ENCODE data around the gene DENND1B.
"Not testable (repeated sequence)": the region's sequence is repeated elsewhere in the genome, so short reads cannot be mapped to it uniquely, and the experiment has no call there.

Gene DENND1B

DNA sequence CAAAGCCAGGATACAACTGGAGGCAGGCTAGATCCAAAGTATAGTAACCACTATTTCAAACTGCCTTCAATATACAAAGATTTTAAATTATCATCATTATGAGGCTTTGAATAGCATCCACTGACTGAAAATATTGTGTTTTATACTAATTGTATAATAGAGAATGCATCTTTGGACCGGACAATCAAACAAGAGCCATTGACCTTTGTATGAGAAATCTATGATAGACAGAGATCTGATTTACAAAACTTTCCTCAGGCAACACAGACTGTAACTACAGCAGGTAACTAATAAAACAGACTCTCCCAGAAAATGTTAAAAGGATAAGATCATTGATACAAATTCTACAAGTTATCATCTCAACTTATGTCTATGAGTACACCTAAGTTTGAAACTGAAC lies 152.9 kb downstream of the DENND1B start:
- no peak for DNase-seq (ENCODE audit: low spot score)

DNA sequence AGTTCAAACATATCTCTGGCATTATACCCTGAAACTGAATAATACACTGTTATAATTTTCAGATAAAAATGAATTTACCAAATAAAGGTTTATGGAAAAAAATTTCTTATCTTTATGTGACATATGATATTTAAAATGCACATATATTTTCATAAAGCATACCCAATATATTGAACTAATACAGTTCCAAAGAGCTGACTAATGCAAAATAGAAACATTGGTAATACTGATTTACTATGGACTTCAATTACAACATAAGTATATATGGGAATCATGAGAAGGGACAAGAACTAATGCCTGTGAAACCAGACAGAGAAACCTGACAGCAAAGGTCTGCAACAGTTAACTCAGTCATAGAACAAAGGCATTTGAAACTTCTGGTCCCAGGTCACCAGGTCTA lies 153.5 kb downstream of the DENND1B start:
- DNase-seq (ENCODE audit: low spot score) = no peak

GRCh38 chr1:197620714-197621163 lies 154.5 kb downstream of the DENND1B start:
- no peak for DNase-seq (ENCODE audit: low spot score)

- no peak for DNase-seq (ENCODE audit: low spot score)
These were observed 156.2 kb downstream of the DENND1B start for GRCh38 chr1:197619008-197619640.

DNA sequence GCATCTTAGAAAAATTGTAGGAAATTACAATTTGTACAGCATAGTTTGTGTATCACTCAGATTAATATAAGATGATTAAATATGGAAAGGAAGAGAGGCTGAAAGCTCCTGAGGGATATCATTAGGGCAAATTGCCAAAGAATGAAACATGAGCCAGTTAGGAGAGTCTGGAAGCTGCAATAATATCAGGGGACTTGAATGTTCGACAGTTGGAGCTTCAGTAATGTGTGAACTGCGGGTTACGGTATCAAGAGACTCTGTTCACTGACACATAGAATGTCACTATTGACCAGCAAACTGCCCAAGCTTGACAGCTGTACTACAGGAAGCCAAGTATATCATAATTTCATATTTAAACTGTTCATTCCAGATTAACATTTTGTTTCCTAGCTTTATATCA lies 157.2 kb downstream of the DENND1B start:
- no peak for DNase-seq (ENCODE audit: low spot score)

DNA sequence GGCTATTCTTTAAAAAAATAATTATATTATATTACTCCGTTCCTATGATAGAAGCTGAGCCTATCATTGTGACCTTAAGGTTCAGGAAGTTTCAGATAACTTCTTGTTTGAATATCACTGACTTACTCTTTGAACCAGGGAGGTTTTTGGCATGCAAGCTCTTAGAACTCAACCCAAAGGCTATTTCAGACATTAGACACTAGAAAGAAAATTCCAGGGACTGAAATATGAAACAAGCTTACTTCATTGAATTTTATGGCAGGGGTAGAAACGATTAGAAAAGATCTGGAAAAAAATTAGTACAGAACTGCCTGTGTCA lies 159.6 kb downstream of the DENND1B start:
- DNase-seq (ENCODE audit: low spot score) = no peak

DNA sequence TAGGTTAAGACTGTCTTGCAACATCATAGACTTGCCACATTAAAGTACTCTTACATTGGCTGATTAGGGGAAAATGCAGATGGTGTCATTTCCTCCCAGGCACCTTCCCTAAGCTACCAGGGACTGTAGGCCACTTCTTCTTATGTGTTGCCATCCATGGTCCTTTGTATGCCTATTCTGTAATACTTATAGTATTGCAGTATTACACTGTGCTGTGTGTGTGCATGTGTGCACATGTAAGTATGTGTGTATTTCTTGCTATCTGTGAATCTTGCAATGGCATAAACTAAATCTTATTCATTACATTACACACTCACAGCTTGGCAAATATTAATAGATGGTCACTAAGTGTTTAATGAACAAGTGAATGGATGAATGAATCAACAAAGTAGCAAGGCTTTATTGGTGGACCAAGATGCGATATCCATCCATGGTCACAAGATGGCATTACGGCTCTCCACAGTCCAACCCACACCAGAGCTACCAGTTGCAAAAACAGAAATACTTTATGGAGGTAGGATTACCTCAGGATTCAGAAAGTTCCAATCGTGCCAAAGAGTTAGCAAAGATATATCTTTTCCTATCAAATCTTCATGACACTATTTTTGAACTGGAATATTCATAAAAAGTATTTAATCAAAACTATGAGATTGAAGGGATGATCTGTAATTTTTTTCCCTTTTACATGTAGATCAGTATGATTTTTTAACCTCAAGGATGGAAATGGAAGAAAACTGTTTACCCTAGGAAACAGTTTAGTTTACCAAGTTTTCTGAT lies 160.2 kb downstream of the DENND1B start:
- DNase-seq (ENCODE audit: low spot score) = peak; percentile 23

DNA sequence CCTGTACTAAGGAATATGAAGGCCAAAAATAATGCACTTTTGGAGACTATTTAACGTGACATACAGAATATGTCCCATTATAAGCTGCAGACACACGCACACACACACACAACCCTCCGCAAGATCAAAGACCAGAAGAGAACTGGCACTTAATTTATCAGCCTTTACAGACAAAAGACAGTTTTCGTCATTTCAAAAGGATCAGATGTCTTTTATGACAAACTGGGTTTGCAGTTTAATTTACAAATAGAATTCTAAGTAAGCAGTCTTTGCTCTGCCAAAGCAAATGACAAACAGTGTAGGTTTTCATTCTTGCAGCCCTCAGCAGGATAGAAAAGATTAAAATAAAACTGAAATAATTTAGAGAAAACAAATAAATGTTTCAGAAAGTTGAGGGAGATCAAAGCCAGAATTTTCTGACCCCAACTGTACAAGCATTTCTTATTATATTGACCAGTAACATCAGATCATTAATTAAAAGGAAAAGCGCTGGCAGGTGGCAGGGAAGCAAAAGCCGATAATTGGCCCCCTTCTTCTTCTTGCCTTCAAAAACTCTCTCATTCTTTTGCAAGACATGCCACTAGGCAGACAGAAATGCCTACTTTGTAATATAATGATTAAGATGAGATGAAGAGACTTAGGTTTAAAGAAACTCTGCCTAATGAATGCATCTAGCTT lies 169.0 kb downstream of the DENND1B start:
- no peak for DNase-seq (ENCODE audit: low spot score)

- no peak for DNase-seq (ENCODE audit: low spot score)
These were observed 171.0 kb downstream of the DENND1B start for GRCh38 chr1:197604302-197604701.

GRCh38 chr1:197600751-197601150 lies 174.5 kb downstream of the DENND1B start:
- no peak for DNase-seq (ENCODE audit: low spot score)

DNA sequence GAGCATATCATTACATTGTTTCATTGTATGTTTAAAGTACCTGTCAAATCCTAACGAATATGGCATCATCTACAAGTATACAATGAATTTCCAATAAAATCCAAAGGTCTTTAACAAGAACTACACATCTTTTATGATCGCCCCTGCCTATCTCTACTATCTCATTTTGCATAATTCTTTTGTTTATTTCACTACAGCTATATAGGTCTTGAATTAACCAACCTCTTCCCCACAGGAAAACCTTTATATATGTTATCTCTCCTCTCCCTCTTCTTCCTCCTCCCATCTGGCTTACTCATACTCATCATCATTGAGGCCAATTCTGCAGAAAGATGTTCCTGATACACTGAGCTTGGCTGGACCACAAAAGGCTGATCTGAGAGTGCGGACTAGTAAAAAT lies 175.5 kb downstream of the DENND1B start:
- no peak for DNase-seq (ENCODE audit: low spot score)

GRCh38 chr1:197598935-197599334 lies 176.3 kb downstream of the DENND1B start:
- DNase-seq (ENCODE audit: low spot score) = no peak

GRCh38 chr1:197595304-197595904 lies 179.9 kb downstream of the DENND1B start:
- DNase-seq (ENCODE audit: low spot score) = peak; percentile 29

- DNase-seq (ENCODE audit: low spot score) = no peak
These were observed 184.6 kb downstream of the DENND1B start for GRCh38 chr1:197590687-197591086.

DNA sequence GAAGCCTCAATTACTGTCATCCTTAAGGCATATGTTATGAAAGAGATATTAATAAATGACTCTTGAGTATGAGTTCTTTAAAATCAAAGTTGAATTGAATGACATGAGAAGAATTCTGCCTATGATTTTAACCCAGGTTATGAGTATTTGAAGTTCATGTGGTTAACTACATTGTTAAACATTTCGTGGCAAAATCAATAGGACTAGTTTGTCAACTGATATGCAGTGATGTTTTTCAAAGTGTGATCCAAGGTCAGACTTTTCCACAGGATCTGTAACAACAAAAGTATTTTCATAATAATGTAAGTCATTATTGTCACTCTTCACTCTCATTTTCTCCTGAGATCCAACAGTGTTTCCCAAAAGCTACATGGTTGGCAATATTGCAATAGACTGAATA lies 189.5 kb downstream of the DENND1B start:
- no peak for DNase-seq (ENCODE audit: low spot score)

DNA sequence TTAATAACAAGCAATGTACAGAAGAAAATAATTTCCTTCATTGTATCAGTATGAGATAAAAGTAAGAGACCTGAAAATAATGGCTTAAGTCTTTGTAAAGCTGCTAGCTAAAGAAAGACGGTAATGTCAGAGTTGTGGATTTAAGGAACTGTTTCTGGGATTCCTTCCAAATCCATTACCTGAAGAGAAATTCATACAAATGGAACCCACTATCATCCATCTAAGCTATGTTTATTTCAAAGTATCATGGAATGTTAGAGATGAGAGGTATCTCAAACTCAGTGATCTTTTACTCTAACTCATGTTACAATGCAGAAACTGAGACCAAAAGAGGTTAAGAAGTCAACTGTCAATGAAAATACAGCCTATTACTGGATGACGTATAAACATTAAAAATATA lies 197.7 kb downstream of the DENND1B start:
- no peak for DNase-seq (ENCODE audit: low spot score)

DNA sequence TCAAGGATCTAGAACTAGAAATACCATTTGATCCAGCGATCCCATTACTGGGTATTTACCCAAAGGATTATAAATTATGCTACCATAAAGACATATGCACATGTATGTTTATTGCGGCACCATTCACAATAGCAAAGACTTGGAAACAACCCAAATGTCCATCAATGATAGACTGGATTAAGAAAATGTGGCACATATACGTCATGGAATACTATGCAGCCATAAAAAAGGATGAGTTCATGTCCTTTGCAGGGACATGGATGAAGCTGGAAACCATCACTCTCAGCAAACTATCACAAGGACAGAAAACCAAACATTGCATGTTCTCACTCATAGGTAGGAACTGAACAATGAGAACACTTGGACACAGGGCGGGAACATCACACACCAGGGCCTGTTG lies 199.7 kb downstream of the DENND1B start:
- not testable (repeated sequence) for DNase-seq (ENCODE audit: low spot score)

DNA sequence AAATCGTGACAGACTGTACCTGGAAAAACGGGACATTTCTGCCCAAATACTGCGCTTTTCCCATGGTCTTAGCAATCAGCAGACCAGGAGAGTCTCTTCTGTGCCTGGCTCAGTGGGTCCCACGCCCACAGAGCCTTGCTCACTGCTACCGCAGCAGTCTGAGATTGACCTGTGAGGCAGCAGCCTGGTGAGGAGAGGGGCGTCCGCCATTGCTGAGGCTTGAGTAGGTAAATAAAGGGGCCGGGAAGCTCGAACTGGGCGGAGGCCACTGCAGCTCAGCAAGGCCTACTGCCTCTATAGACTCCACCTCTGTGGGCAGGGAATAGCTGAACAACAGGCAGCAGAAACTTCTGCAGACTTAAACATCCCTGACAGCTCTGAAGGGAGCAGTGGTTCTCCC lies 203.1 kb downstream of the DENND1B start:
- no peak for DNase-seq (ENCODE audit: low spot score)

- no peak for DNase-seq (ENCODE audit: low spot score)
These were observed 207.8 kb downstream of the DENND1B start for GRCh38 chr1:197567442-197567841.

- DNase-seq (ENCODE audit: low spot score) = no peak
These were observed 214.2 kb downstream of the DENND1B start for GRCh38 chr1:197561041-197561440.

DNA sequence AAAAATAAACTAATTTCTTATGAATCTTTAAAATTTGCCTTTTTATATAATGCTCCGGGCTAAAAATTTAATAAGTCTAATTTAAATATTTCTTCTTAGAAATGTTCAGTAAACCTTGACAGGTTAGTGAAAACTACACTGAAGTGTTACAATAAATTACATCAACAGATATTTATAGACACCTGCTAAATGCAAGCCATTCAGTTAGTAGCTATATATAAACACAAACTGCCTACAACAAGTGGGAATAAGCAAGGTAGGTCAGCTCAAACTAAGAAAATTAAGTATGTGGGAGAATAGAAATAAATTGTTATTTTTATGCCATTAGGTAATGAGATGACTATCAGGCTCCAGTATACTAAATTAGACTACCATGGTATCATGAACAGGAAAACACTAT lies 215.6 kb downstream of the DENND1B start:
- no peak for DNase-seq (ENCODE audit: low spot score)

DNA sequence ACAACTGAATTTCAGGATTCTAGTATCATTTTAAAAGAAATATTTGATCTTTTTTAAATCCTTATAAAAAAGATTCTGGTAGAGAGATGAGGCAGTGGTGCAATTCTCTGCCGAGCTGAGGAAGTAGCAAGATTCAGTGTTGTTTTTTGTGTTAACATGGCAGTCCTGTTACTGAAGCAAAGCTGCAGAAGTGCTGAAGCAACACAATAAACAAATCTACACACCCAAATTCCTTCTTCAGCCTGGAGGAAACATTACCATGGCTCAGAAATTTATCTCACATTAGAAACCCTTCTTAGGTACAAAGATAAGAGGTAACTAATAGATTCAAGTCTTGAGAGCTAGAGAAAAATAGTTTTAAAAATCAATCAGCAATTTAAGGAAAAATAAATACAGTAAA lies 216.0 kb downstream of the DENND1B start:
- no peak for DNase-seq (ENCODE audit: low spot score)

GRCh38 chr1:197557302-197557701 lies 218.0 kb downstream of the DENND1B start:
- DNase-seq (ENCODE audit: low spot score) = no peak

All from hematopoietic multipotent progenitor cell treated with erythropoietin and hydrocortisone succinate and interleukin-3 and kit ligand, for 17 days (in vitro differentiated cells).